Panc1 (cell line): ENCODE measurements around the gene RAI14. TPM values are rescaled to one million over a fixed set of nuclear protein-coding genes. Genes with fewer than 3 reads are reported as not detected.

Experiments
- ATAC-seq: fragments of 200-7000 bp; cut with Tn5 transposase; 2 replicates; pipeline ENCODE4 v1.9.1; 2020; ENCODE audit warnings: mild to moderate bottlenecking, moderate library complexity
- BruUV-seq: library from RNA; stranded (reverse); fragments of 400-500 nt; replicated peaks from 2 replicates; lab custom pipeline; 2021; lab: Mats Ljungman, UMichigan
- CTCF ChIA-PET: fragments of 300-600 bp; sonication (Branson Sonifier 250); formaldehyde crosslinking; loops from one replicate; lab custom pipeline; 2022; ENCODE audit warnings: antibody characterized with exemption; lab: Charles Lee
- POLR2A ChIA-PET: fragments of 300-600 bp; sonication (Branson Sonifier 250); formaldehyde crosslinking; loops from one replicate; lab custom pipeline; 2022; ENCODE audit warnings: antibody characterized with exemption; lab: Charles Lee
- DNase-seq: peaks from one replicate; pipeline ENCODE4 v3.0.0-alpha.2; 2010; ENCODE audit warnings: low read depth, low spot score
- H3K27ac ChIP-seq: 2 replicates; pipeline ENCODE4 v1.5.1; 2011; ENCODE audit warnings: mild to moderate bottlenecking, low read length, inconsistent platforms
- H3K27me3 ChIP-seq: fragments of 200-500 bp; sonication (Bioruptor generic); 2 replicates; pipeline ENCODE4 v1.6.0; 2014; ENCODE audit warnings: low read length, inconsistent platforms; ENCODE audit not compliant: control insufficient read depth, insufficient read depth
- H3K36me3 ChIP-seq: fragments of 200-500 bp; sonication (Bioruptor generic); 2 replicates; pipeline ENCODE4 v1.5.1; 2014; ENCODE audit warnings: inconsistent platforms, mild to moderate bottlenecking, low read length, moderate library complexity; ENCODE audit not compliant: control insufficient read depth, insufficient read depth
- H3K4me1 ChIP-seq: 2 replicates; pipeline ENCODE4 v1.5.1; 2011; ENCODE audit warnings: inconsistent platforms, mild to moderate bottlenecking, low read length, moderate library complexity; ENCODE audit not compliant: control insufficient read depth, insufficient read depth
- H3K4me3 ChIP-seq, 2 experiments: 2 replicates each; pipeline ENCODE4 v1.5.1; 2011 to 2012; ENCODE audit warnings: low read depth in 2 of 2, low read length in 2 of 2, mild to moderate bottlenecking in 2 of 2, inconsistent platforms in 1 of 2, moderate library complexity in 1 of 2
- H3K9me3 ChIP-seq: fragments of 200-500 bp; sonication (Bioruptor generic); 2 replicates; pipeline ENCODE4 v1.5.1; 2014; ENCODE audit warnings: low read depth, mild to moderate bottlenecking, inconsistent platforms, low read length, moderate library complexity; ENCODE audit not compliant: control insufficient read depth, insufficient read depth
- CTCF ChIP-seq: fragments of 450-650 bp; IDR thresholded peaks from 2 replicates; pipeline ENCODE4 v1.5.1; 2017; ENCODE audit warnings: mild to moderate bottlenecking
- POLR2AphosphoS5 ChIP-seq: IDR thresholded peaks from 2 replicates; pipeline ENCODE4 v1.6.1; 2012; ENCODE audit warnings: mild to moderate bottlenecking, low read depth, low read length, moderate library complexity
- REST ChIP-seq, 2 experiments: IDR thresholded peaks; 2 replicates each; pipeline ENCODE4 v1.6.1; 2011 to 2012; ENCODE audit warnings: low read depth in 2 of 2, control low read depth in 1 of 2, low read length in 1 of 2, mild to moderate bottlenecking in 1 of 2, moderate library complexity in 1 of 2; ENCODE audit not compliant: insufficient read depth in 1 of 2
- SIN3A ChIP-seq: IDR thresholded peaks from 2 replicates; pipeline ENCODE4 v1.6.1; 2012; ENCODE audit warnings: low read depth, mild to moderate bottlenecking, low read length, moderate library complexity, borderline replicate concordance; ENCODE audit not compliant: insufficient read depth
- TCF7L2 ChIP-seq: IDR thresholded peaks from 2 replicates; pipeline ENCODE4 v1.6.1; 2011; ENCODE audit warnings: mild to moderate bottlenecking, low read depth, low read length, inconsistent platforms
- in situ Hi-C: cut with HindIII; loops from 2 replicates; pipeline ENCODE4 v1.10.0; 2016; ENCODE audit warnings: low sequenced_read_pairs, low pct_unique_long_range_greater_than_20kb
- intact Hi-C: fragments of 100-400 bp; cut with micrococcal nuclease; formaldehyde crosslinking; loops from one replicate; pipeline ENCODE4 v1.10.0; 2022; ENCODE audit not compliant: unreplicated experiment
- total RNA-seq: library from RNA; stranded (reverse); gene quantifications from one replicate; pipeline ENCODE4 v1.2.1, GENCODE V29; 2021; ENCODE audit not compliant: unreplicated experiment

The RAI14 gene
- total RNA-seq, 1 experiment from 2014 or later = 18.5 TPM

- Histone ChIP-seq H3K27me3 (no peaks in the 10 kb centered on the region), H3K9me3 (no peaks in the 10 kb centered on the region), H3K36me3 (no peaks in the 10 kb centered on the region), H3K4me3 (no peak overlapping the region), H3K4me1 (no peaks in the 10 kb centered on the region), H3K27ac (no peak overlapping the region)
- BruUV-seq = no TSS peak
- DNase-seq = no peak
- intact Hi-C loops = no loop called here
- CTCF ChIA-PET = no interaction called here
- in situ Hi-C loops = no loop called here
- POLR2A ChIA-PET = no interaction called here
- ATAC-seq = no peak
- TF ChIP-seq POLR2AphosphoS5 (no peak), CTCF (no peak), REST (IDR thresholded peaks at IDR 0.05; ENCODE audit: insufficient read depth in 1 of 2, low read depth in 2 of 2, low read length in 1 of 2) (no peak)
Observed at GRCh38 chr5:34865091-34865490, 209.0 kb downstream of the RAI14 start.

- CTCF ChIA-PET = no interaction called here
- H3K4me3 ChIP-seq = no peak overlapping the region
- POLR2A ChIA-PET = no interaction called here
- ATAC-seq (no peak), DNase-seq (no peak)
- BruUV-seq = no TSS peak
- in situ Hi-C loops (no loop called here), intact Hi-C loops (no loop called here)
- no peaks in the 10 kb centered on the region; the same call in 1 of the 2 replicates for H3K27me3 ChIP-seq
- H3K4me1 ChIP-seq = no peaks in the 10 kb centered on the region
- no peaks in the 10 kb centered on the region for H3K36me3 ChIP-seq
- H3K27ac ChIP-seq = no peak overlapping the region
- H3K9me3 ChIP-seq = no peaks in the 10 kb centered on the region
- TF ChIP-seq POLR2AphosphoS5 (no peak), CTCF (no peak), SIN3A (no peak), REST (IDR thresholded peaks at IDR 0.05; ENCODE audit: insufficient read depth in 1 of 2, low read depth in 2 of 2, low read length in 1 of 2) (no peak), TCF7L2 (no peak)
Observed at GRCh38 chr5:34866989-34867471, 210.9 kb downstream of the RAI14 start.
